Activated T-helper 1 cell treated with Interleukin-2 at 50 U/mL for 16 hours (primary cell): ENCODE results near the gene FSTL1.

Experiments
- DNase-seq: peaks from one replicate; pipeline ENCODE4 v3.0.0-alpha.2; 2020; ENCODE audit warnings: low read depth

Gene FSTL1, protein sequence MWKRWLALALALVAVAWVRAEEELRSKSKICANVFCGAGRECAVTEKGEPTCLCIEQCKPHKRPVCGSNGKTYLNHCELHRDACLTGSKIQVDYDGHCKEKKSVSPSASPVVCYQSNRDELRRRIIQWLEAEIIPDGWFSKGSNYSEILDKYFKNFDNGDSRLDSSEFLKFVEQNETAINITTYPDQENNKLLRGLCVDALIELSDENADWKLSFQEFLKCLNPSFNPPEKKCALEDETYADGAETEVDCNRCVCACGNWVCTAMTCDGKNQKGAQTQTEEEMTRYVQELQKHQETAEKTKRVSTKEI

DNA sequence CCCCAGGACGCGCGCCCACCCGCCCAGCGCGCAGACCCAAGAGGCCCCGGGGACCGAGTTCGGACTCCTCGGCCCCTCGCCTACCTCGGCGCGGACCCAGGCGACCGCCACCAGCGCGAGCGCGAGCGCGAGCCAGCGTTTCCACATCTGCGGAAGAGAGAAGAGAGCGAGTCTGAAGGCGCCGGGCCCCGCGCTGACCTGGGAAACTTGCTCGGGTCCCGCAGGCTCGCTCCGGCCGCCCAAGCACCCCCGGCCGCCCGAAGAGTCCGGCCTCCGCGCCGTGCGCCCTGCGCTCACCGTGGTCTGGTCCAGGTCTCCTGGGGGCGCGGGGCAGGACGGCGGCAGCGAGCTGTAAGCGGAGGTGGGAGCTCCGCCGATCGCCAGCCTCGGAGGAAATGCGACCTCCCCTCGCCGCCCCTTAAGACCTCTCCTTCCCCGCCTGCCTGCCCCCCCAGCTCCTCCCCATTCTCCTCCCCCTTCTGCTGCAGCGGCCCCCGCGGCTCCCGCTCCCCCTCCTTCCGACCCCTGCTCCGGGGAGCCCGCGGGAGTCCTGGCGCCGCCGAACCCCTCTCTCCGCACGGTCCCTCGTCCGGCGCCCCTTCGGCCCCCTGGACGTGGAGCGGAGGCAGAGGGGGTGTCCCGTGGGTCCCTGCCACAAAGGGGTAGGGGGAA, at the start of gene FSTL1:
TSS of gene FSTL1 (minus strand) at position 393 of the 672 bp plus-strand sequence. CDS start at position 147, 246 bp downstream.
- no peak for DNase-seq

DNA sequence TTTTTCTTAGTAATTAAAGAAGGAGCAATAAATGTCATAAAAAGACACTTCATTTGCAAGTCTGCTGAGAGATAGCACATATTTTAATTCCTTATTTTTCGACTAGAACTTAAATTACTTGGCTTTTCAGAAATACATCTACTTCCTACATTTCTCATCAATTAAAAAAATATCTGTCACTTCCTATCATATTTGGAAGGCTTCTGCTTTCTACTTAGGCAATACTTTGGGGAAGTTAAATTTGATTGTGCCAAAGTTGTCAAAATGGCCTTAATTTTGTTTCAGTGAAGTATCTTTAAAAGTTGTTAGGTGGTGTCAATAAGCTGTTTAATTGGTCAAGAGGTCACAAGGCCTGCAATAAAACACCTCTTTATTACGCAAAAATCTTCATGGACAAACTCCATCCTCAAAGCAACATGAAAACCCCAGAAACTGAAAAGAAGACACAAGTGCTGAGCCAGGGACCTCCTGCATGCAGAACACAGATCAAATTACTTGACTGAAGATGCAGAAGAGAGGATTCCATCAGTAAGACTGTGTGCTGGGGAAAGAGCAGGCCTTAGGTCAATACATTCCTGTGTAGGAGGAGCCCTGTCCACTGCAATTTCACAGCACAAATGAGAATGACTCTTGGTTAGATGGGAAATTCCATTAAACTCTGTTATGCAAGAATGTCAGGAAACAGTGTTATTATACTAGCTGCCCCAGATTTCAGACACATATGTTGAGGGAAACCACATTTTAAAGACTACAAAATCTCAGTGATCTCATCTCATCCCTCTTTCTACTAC, 48.0 kb upstream of the FSTL1 start:
- DNase-seq, result no peak

DNA sequence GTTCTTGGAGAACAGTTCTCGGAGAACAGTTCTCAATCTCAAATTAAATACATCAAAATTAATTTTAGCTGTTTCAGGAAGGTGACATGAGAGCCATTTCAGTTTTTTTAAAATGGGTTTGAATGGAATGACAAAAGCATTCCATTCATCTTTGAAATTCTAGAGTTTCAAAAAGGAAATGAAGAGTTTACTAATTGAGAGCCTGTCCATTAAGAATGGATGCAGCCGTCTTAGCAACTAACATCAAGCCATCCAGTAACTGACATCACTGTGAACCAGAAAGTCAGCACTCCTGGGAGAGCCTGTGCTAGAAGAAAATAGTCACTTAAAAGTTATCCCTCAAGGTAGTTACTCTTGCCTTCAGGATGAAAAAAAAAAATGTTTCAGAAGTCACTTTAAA, 47.0 kb upstream of the FSTL1 start:
- DNase-seq, result no peak

DNA sequence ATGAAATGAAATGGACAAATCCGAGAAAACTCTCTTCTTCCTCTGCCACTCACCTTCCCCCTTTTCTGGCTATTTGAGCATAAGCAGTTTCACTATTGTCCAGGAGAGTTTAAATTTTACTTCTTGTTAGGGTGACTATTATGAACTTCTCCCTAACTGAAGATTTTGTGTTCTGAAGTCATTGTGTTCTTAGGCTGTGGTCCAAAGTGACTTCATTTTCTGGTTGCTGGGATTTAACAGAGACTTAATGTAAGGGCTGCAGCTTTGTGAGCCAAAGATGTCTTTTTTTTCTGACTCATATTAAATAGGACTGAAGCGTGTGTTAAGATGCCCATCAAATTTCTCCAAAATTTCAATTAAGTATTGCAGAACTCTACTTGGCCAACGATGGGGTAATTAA, 46.5 kb upstream of the FSTL1 start:
- DNase-seq, result no peak

DNA sequence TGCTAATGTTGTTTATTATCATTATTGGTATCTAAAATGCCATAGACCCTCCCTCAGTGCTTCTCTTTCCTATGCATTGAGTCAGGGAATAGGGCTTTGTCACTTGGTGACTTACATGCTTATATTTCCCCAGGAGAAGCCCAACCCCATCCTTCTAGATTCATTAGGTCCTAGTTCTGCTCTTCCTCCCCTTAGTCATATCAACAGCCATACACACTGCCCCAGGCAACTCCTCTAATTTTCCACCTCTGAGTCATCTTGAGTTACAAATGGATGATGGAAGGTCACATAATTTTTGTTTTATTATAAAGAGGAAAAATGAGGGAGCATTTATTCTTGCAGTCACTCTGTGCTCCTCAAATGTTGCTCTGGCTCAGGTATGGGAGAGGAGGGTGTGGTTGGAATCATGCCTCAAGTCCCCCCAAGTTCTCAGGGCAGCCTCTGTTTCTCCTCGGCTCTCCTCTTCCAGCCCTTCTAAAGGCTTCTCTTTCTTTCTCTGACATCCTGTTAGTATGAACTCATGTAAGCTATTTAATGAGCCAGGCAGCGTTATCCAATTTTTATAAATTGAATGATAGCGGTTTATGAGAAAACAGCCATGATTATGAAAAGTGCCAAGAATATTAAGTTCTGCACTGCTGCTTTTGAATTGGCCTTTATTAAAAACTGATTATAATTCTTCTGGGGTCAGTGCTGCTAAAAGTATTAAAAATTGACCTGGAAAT, 45.6 kb upstream of the FSTL1 start:
- DNase-seq, result no peak

DNA sequence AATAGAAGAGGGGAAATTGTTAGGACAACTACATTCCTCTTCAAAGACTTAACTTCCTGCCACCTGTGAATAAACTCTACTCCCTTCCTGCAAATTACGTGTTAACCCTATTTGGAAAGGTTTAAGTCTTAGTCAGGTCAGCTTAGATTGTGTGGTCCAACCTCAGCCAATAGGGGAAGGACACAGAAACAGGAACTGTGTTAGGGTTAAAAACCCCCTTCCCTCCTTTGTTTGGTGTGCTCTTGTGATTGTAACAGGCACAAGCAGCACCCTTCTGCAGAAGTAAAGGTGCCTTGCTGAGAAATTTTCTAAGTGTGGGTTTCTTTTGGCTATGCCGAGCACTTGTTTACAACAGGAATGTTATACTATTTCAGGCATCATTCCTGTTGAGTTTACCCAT, 45.0 kb upstream of the FSTL1 start:
- DNase-seq, result no peak

DNA sequence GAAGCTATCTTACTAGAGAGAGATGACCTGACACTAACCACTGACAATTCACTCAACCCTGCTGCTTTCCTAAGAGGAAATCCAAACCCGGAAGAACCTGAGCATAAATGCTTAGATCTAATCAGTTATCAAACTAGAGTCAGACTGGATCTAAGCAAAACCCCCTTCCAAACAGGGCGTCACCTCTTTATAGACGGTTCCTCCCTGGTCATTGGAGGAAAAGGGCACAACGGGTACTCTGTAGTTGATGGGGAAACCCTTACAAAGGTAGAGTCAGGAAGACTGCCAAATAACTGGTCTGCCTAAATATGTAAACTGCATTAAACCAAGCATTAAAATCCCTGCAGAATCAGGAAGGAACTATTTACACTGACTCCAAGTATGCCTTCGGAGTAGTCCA, 41.3 kb upstream of the FSTL1 start:
- no peak for DNase-seq

DNA sequence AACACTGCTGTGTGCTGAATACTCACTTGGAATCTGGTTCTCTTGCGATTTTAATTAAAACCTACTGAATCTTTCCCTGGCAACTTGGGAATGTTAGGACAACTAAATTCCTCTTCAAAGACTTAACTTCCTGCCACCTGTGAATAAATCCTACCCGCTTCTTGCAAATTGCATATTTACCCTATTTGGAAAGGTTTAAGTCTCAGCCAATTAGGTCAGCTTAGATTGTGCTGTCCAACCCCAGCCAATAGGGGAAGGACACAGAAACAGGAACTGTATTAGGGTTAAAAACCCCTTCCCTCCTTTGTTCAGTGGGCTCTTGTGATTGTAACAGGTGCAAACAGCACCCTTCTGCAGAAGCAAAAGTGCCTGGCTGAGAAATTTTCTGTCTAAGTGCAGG, 38.6 kb upstream of the FSTL1 start:
- DNase-seq, result no peak

DNA sequence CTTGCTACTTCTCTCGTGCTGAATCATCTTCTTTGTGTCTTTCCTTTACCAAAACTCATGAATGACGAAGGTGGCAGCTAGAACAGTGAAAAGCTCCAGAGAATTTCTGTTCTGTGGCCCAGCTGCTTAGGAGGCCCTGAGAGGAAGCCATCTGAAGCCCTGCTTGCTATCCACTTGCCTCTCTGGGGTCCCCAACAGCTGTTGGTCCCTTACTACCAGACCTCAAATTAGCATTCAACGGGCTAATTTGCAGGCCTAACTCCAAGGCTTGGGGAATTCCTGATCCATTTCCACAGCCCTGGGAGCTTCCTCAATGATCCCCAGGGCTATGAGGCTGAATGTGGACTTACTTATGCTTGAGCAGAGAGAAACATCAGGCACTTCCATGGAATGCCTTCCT, 37.5 kb upstream of the FSTL1 start:
- DNase-seq, result no peak

DNA sequence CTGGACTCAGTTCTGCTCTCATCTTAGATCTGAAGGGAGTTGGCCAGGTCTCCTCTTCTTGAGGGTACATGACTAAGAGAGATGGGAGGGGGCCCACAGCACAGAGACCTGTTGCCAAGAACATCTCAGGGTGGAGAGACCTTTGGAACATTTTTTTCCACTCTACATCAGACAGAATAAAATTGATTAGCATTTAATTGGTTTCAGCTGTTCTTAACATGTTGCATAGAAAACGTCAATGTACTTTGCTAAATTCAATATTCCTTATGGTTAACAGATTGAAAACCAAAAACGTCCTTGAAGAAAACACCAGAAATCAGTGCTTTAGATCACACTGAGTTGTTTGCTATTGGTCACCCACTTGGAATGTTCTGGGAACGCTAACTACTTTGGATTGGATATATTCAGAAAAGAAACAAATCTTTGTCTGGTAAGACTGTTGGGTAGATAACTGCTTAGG, 36.4 kb upstream of the FSTL1 start:
- DNase-seq, result no peak

DNA sequence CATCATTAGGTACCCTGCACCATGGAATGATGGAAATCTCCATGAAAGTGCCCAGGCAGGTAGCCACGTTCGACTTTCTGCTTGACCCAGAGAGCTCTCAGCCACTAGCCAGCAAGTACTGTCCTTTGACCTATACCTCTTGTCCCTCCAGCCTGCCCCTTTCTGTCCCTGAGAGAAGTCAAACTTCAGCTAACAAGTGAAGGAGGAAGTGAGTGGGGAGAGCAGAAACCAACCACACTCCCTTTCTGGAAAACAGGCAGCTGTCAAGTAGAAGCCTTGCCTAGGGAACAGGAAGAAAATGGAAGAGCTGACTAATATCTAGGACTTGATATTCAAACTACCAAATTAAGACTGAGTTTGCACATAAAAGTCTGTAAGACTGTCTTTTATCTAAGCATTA, 30.3 kb upstream of the FSTL1 start:
- no peak for DNase-seq

DNA sequence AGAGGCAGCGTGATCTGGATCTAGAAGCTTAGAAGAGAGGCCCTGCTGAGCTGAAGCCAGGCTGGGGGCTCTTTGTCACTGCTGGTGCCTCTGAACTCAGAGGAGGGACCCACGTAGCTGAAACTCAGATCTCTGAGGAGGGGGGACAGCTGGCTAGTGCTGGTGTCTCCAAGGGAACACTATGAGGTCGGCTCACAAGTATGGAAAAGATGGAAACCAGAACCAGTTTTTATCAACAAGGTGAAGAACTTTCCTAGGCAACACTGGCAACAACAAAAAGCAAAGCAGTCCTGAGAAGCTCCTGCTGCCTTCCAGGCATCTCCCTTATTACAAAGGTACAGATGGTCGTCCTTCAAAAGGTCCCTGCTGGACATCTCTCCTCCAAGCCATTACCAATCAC, 27.0 kb upstream of the FSTL1 start:
- DNase-seq, result no peak

DNA sequence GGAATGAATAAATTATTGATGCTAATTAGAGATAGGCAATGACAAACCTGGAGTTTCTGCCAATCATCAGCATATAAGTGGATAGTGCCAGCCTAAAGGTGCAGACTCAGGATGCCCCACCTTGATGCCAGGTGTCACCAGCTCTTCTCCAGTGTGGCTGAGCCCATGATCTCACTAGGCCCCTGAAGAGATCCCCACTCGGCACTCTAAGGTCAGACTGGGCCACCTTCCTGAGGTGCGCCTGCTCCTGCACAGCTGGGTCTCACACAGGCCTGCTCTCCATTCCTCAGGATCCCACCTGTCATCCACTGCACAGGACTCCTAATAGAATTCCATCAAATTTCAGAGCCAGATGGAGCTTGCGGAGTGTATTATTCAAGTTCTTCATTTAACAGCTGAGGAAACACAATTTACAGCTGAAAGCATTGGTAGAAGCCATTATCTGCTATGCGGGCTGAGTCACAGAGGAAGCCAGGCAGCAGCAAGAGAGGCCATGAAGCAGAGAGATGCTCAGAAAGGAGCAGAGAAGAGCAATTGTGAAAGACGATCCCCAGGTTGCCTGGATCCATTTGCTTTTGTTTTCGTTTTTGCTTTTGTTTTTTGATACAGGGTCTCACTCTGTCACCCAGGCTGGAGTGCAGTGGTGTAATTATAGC, 25.1 kb upstream of the FSTL1 start:
- no peak for DNase-seq

DNA sequence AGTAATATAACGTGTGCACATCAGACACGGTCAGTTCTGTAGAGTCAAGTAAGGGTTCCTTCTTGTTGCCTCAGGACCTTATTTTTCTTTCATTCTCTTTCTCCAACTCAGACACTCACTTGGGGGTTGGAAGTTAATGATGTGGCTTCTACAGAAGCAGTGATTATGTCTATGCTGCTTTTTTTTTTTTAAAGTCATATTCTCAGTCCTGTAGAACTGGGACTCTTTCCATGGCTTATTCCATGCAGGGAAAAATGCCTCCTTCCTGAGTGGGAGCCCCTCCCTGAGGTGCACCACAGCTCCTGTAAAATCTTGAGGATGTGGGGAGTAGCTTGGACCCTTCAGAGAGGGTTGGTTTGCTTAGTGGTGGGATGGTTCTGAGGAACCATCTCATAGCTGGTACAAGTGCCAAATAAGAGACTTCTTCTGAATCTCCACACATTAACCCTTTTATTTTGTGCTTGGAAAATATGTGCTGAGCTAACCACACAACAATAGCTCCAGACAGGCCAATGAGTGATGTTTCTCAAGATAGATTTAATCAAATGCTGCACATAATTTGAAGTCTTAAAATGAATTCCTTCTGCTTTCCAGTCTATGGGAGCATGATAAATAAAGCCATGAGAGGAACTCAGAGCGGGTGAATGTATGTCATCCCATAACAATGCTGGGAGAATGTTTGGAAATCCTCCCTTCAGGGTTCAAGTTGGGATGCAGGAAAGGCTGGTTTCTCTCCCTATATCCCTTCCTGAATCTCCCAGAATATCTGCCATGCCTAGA, 23.3 kb upstream of the FSTL1 start:
- DNase-seq, result no peak

DNA sequence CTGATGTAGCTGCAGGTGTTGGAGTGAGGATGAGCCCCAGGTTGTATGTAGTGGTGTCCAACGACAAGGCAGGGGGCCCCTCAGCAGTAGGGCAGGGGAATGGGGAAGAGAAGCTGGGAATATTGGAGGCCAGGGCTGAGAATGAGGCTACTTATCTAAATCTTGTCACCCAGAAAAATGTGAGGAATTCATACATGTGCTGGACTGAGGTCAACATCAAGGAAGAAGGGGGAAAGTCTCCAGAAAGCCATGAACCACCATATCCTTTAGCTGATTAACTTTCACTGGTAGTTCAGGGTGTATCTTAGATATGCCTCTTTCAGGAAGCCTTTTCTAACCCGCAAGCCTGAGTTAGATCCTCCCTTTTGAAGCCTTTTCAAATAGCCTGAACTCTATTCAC, 22.6 kb upstream of the FSTL1 start:
- DNase-seq, result no peak

DNA sequence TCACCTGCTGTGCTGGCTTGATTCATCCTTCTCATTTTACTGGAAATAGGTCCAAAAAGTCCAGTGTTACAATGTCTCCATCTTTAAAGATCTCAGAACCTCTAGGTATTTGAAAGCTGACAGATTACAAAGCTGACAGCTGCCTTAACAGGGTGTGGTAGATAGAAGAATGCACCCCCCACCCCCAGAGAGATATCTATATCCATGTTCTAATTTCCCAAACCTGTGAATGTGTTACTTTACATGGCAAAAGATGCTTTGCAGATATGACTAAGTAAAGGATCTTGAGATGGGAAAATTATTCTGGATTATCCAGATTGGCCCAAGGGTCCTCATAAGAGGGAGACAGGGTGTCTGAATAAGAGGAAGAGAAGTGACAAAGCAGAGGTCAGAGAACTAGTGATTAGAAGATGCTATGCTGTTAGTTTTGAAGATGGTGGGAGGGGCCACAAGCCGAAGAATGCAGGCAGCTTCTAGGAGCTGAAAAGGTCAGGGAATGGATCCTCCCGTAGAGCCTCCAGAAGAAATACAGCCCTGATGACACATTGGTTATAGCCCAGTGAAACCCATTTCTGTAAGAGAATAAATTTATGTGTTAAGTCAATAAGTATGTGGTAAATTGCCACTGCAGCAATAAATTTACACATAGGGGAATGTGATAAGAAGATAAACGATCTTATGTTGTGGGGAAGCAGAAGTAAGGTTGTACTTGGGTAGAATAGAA, 21.5 kb upstream of the FSTL1 start:
- DNase-seq, result no peak

DNA sequence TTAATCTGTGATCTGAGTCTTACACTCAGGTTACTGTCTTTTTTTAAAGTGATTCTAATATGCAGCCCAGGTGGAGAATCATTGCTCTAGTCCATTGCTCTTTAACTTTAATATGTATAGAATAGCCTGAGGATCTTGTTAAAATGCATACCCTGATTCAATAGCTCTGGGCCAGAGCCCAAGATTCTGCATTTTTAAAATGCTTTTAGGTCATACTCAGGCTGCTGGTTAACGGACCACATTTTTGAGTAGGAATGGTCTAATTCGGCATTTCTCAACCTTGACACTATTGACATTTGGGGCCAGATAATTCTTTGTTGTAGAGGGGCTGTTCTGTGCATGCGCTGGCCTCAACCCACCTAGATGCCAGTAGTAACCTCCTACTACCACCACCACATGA, 20.9 kb upstream of the FSTL1 start:
- DNase-seq, result no peak

DNA sequence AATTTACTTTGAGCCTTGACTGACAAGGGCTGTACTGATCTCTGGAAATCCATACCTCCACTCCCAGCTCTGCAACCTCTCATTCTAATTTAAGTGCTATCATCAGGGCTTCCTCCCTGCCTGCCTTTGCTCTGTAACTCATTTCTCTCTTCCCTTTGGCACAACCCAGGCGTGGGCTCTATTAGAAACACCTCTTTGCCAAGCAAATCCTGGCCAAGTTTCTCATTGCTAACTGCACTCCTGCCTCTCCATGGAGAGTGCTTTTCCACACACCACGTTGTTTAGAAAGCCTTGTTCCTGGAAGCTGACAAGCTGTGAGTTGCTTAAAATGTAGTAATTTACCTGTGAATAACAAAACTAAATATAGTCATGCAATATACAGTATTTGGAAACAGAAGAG, 20.1 kb upstream of the FSTL1 start:
- no peak for DNase-seq

DNA sequence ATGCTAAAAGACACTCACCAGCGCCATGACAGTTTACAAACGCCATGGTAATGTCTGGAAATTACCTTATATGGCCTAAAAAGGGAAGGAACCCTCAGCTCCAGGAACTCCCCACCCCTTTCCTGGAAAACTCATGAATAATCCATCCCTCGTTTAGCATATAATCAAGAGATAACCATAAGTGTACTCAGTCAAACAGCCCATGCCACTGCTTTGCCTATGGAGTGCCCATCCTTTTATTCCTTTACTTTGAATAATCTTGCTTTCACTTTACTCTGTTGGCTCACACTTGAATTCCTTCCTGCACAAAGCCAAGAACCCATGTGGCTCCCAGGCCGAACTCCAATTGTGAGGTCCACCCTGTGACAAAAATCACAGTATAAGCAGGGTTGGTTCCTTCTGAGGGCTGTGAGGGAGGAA, 19.1 kb upstream of the FSTL1 start:
- no peak for DNase-seq

DNA sequence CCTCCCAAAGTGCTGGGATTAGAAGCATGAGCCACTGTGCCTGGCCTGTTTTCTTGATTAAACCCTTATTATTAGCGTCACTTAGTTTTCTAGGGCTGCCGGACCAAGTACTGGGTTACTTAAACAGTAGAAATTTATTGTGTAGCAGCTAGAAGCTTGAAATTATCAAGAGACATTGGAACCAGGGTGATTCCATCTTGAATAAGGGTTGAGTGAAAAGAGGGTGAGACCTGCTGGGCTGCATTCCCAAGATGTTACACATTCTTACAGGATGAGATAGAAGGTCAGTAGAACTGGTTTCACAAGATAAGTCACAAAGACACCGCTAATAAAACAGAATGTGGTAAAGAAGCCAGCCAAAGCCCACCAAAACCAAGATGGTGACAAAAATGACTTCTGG, 18.6 kb upstream of the FSTL1 start:
- DNase-seq, result no peak
